ENCODE results near the gene TMEM72. TPM values are rescaled to one million over a fixed set of nuclear protein-coding genes. Genes with fewer than 3 reads are reported as not detected.
A peak's percentile ranks its signal among the peaks of the same experiment; 100 is the strongest.

TMEM72 gene
- total RNA-seq, 1 donor from 2014 or later, result not detected

DNA sequence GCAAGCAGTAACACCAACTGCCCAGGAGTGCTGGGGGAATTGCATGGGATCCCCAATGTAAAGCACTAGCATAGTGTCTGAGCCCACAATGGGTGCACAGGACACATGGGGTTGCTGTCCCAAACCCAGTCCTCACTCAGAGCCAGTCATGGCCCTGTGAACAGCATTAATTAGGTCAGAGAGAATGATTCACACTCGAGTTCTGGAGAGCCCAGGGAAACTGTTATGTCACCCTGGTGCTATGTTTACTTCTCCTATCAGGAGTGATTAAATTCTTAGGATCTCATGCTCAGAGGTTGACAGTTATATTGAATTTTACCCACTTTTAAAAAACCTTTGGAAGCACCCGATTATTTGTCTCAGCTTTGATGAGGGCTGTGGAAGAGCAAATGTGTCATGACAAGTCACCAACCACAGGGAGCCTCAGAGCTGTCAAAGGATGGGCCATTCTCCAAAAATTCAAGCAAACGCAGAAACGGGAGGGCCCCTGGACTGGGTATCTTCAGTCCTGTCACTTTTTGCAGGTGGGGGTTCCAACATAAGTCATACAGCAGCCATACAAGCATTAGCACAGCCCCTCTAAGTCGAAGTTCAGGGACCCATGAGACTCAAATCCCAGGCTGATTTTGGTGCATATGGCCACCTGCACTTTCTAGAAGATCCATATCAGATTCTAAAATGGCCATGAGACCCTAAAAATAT lies 47.2 kb downstream of the TMEM72 start:
- ATAC-seq (ENCODE audit: low read depth) (no peak), DNase-seq (no peak)
- H3K4me3 Mint-ChIP-seq, result peak overlapping the region; percentile 85
- H3K9me3 Mint-ChIP-seq, result peaks cover 3% of the 10 kb centered on the region
- no peaks in the 10 kb centered on the region for H3K27me3 Mint-ChIP-seq
- peaks cover 18% of the 10 kb centered on the region for H3K36me3 Mint-ChIP-seq (ENCODE audit: low read depth)
- ChIA-PET POLR2A (interaction anchor here (1.5 kb wide), 1 partner anchor 12 kb away, joined by 3 read pairs; no protein-coding TSS in a partner anchor), CTCF (no interaction called here)
- H3K4me1 Mint-ChIP-seq, result peaks cover 42% of the 10 kb centered on the region
- TF ChIP-seq, protein P1, sequence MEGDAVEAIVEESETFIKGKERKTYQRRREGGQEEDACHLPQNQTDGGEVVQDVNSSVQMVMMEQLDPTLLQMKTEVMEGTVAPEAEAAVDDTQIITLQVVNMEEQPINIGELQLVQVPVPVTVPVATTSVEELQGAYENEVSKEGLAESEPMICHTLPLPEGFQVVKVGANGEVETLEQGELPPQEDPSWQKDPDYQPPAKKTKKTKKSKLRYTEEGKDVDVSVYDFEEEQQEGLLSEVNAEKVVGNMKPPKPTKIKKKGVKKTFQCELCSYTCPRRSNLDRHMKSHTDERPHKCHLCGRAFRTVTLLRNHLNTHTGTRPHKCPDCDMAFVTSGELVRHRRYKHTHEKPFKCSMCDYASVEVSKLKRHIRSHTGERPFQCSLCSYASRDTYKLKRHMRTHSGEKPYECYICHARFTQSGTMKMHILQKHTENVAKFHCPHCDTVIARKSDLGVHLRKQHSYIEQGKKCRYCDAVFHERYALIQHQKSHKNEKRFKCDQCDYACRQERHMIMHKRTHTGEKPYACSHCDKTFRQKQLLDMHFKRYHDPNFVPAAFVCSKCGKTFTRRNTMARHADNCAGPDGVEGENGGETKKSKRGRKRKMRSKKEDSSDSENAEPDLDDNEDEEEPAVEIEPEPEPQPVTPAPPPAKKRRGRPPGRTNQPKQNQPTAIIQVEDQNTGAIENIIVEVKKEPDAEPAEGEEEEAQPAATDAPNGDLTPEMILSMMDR (IDR thresholded peaks at IDR 0.05), result no peak
- intact Hi-C loops (cut with micrococcal nuclease), result loop anchor here (2.0 kb wide), 1 partner anchor 16 kb away; no protein-coding TSS in a partner anchor
- H3K27ac Mint-ChIP-seq, result peak overlapping the region; percentile 80

- Mint-ChIP-seq H3K4me3 (peak overlapping the region; percentile 85), H3K4me1 (peaks cover 47% of the 10 kb centered on the region), H3K36me3 (ENCODE audit: low read depth) (peaks cover 17% of the 10 kb centered on the region), H3K27me3 (no peaks in the 10 kb centered on the region), H3K27ac (peak overlapping the region; percentile 80), H3K9me3 (peaks cover 3% of the 10 kb centered on the region)
- DNase-seq (no peak), ATAC-seq (ENCODE audit: low read depth) (no peak)
- TF ChIP-seq, protein P1 (IDR thresholded peaks at IDR 0.05), result no peak
- intact Hi-C loops (cut with micrococcal nuclease), result loop anchor here (1.0 to 2.0 kb wide), 4 partner anchors 11 to 41 kb away; partner anchors contain the start of gene ZNF22
- POLR2A ChIA-PET, result interaction anchor here (0.9 to 1.5 kb wide), 5 partner anchors 8 to 44 kb away, joined by 3 to 12 read pairs (median 4); no protein-coding TSS in a partner anchor
- CTCF ChIA-PET, result no interaction called here
Measured at GRCh38 chr10:44958898-44959246, 47.7 kb downstream of the TMEM72 start.

GRCh38 chr10:44959247-44960087 lies 48.3 kb downstream of the TMEM72 start, which contains the start of gene RASSF4:
RASSF4 (plus strand) TSS chr10:44959802; CDS start chr10:44970203, 10,401 bp downstream.
- peak within 1 kb of the TSS; percentile 80 for H3K27ac Mint-ChIP-seq

DNA sequence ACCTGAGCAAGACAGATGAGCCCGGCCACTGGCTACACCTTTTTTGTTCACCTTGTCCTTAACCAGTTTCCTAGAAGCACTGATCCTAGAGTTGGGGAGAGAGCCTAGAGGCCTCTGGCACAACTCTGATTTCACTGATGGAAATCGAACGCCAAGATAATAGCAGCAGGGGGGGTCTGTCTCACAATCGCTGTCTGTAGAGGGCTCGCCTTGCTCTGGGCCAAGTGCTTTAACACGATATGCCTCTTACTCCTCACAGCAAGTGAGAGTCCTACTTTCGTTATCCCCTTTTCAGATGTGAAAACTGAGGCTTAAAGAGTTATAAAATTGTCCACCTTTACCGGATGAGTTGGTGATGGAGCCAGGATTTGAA lies 48.9 kb downstream of the TMEM72 start:
- CTCF ChIA-PET, result interaction anchor here (9.5 kb wide), 1 partner anchor 27 kb away, joined by 60 read pairs; no protein-coding TSS in a partner anchor
- POLR2A ChIA-PET, result interaction anchor here (1.3 to 1.5 kb wide), 4 partner anchors 8 to 43 kb away, joined by 3 to 12 read pairs (median 4); no protein-coding TSS in a partner anchor
- H3K27ac Mint-ChIP-seq, result no peak overlapping the region
- intact Hi-C loops (cut with micrococcal nuclease), result no loop called here
- TF ChIP-seq, protein P1 (IDR thresholded peaks at IDR 0.05), result no peak
- DNase-seq, result no peak
- peaks cover 56% of the 10 kb centered on the region for H3K4me1 Mint-ChIP-seq
- peaks cover 3% of the 10 kb centered on the region for H3K9me3 Mint-ChIP-seq
- H3K4me3 Mint-ChIP-seq, result peak overlapping the region; percentile 85
- no peaks in the 10 kb centered on the region for H3K27me3 Mint-ChIP-seq
- ATAC-seq (ENCODE audit: low read depth), result no peak
- H3K36me3 Mint-ChIP-seq (ENCODE audit: low read depth), result peaks cover 13% of the 10 kb centered on the region

More at GRCh38 chr10:44959247-44960087, 48.3 kb downstream of the TMEM72 start, which contains the start of gene RASSF4:
- Mint-ChIP-seq H3K4me1 (peaks cover 53% of the 10 kb centered on the region), H3K36me3 (ENCODE audit: low read depth) (peaks cover 13% of the 10 kb centered on the region), H3K27me3 (no peaks in the 10 kb centered on the region), H3K9me3 (peaks cover 3% of the 10 kb centered on the region), H3K4me3 (peak within 1 kb of the TSS; percentile 85)
- POLR2A ChIA-PET, result interaction anchor here (0.9 to 1.5 kb wide), 5 partner anchors 9 to 43 kb away, joined by 3 to 12 read pairs (median 4); no protein-coding TSS in a partner anchor
- CTCF ChIA-PET, result no interaction called here
- ATAC-seq (ENCODE audit: low read depth) (peak; percentile 99), DNase-seq (peak; percentile 90)
- TF ChIP-seq, protein P1 (IDR thresholded peaks at IDR 0.05), result no peak
- intact Hi-C loops (cut with micrococcal nuclease), result loop anchor here (1.0 to 2.0 kb wide), 4 partner anchors 11 to 41 kb away; partner anchors contain the start of gene ZNF22

All from activated B cell treated with CpG ODN at 0.5 μM for 24 hours (primary cell).